ENCODE results near the gene BIRC2.

BIRC2 gene

GRCh38 chr11:102402548-102402947 is 55.5 kb downstream of the BIRC2 start:
- FAIRE-seq: no peak

GRCh38 chr11:102405501-102405900 is 58.5 kb downstream of the BIRC2 start:
- FAIRE-seq: no peak

DNA sequence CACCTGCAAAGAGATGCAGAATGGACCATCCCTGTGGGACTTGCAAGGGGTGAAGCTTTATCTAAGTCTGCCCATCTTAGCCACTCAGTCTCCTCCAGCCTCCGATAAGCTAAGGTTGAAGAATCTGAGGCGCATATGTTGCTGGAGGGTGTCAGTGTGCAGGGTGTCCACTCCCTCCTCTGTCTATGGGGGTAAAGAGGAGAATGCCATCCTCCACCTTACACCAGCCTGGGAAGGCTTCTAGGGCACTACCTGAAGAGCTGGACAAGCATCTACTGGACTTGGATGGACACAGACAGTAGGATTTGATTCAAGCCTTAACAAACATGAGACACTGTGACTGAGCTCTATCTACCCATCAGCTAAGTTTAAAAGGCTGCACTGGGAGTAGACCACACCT is 59.1 kb downstream of the BIRC2 start:
- FAIRE-seq: no peak

DNA sequence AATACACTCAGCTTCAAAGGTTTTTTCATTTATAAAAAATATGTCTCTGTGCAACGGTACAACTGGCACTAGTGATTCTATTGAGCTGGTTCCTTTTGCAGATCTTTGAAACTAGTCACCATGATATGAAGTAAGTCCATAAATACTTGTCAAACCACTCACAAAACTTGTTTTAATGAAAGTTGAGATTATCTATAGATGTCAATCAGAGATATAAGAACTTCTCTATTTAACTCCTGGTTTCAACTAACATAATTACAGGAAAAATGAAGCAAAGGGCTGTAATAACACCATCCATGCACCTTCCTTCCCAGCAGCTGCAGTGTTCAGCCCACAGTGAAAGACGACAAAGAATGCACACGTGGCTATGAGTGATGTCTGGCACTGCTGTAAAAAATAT is 60.9 kb downstream of the BIRC2 start:
- FAIRE-seq: no peak

- no peak for FAIRE-seq
Observed at GRCh38 chr11:102408339-102408738, 61.3 kb downstream of the BIRC2 start.

- FAIRE-seq: no peak
Observed at GRCh38 chr11:102410382-102410784, 63.4 kb downstream of the BIRC2 start.

- no peak for FAIRE-seq
Observed at GRCh38 chr11:102411142-102411541, 64.1 kb downstream of the BIRC2 start.

DNA sequence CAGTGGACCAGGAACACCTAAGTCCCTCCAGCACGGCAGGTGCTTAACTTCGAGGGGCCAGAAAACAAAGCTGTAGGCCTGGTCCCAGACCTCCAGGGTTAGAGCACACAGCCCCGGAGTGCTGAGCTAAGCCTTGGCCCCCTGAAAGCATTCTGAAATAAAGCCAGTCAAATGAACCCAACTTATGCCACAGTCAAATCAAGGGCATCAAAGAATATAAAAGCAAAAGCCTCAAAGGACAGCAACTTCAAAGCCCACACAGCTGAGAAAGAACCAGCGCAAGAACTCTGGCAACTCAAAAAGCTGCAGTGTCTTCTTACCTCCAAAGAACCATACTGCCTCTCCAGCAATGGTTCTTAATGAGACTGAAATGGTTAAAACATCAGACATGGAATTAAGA is 66.5 kb downstream of the BIRC2 start:
- FAIRE-seq: no peak

DNA sequence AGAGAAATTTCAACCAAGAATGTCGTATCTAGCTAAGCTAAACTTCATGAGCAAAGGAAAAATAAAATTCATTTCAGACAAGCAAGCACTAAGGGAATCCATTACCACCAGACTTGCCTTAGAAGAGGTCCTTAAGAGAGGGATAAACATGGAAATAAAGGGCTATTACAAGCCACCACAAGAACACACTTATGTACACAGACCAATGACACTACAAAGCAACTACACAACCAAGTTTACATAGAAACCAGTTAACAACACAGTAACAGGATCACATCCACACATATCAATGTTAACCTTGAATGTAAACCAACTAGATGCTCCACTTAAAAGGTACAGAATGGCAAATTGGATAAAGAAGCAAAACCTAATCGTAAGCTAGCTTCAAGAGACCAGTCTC is 67.5 kb downstream of the BIRC2 start:
- FAIRE-seq: no peak

DNA sequence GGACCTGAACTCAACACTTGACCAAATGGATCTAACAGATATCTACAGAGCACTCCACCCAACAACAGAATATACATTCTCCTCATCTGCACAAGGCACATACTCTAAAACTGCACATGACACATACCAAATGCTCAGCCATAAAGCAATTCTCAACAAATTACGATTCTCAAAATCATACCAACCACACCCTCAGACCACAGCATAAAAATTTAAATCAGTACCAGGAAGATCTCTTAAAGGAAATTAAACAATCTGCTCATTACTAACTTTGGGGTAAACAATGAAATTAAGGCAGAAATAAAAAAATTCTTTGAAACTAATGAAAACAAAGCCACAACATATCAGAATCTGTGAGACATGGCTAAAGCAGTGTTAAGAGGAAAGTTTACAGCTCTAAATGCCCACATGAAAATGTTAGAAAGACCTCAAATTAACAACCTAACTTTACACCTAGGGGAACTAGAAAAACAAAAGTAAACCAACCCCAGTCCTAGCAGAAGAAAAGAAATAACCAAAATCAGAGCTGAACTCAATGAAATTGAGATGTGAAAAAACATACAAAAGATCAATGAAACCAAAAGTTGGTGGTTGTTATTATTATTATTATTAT is 68.4 kb downstream of the BIRC2 start:
- no peak for FAIRE-seq

DNA sequence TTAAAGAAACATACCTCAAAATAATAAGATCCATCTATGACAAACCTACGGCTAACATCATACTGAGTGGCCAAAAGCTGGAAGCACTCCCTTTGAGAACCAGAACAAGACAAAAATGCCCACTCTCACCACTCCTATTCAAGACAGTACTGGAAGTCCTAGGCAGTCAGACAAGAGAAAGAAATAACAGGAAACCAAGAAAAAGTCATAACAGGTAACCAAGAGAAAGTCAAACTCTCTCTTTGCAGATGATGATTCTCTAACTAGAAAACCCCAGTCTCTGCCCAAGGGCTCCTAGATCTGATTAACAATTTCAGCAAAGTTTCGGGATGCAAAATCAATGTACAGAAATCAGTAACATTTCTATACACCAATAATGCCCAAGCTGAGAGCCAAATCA is 70.0 kb downstream of the BIRC2 start:
- FAIRE-seq: no peak

- FAIRE-seq: no peak
Observed at GRCh38 chr11:102419181-102419580, 72.2 kb downstream of the BIRC2 start.

GRCh38 chr11:102420547-102420946 is 73.5 kb downstream of the BIRC2 start:
- no peak for FAIRE-seq

GRCh38 chr11:102421261-102421660 is 74.2 kb downstream of the BIRC2 start:
- no peak for FAIRE-seq

DNA sequence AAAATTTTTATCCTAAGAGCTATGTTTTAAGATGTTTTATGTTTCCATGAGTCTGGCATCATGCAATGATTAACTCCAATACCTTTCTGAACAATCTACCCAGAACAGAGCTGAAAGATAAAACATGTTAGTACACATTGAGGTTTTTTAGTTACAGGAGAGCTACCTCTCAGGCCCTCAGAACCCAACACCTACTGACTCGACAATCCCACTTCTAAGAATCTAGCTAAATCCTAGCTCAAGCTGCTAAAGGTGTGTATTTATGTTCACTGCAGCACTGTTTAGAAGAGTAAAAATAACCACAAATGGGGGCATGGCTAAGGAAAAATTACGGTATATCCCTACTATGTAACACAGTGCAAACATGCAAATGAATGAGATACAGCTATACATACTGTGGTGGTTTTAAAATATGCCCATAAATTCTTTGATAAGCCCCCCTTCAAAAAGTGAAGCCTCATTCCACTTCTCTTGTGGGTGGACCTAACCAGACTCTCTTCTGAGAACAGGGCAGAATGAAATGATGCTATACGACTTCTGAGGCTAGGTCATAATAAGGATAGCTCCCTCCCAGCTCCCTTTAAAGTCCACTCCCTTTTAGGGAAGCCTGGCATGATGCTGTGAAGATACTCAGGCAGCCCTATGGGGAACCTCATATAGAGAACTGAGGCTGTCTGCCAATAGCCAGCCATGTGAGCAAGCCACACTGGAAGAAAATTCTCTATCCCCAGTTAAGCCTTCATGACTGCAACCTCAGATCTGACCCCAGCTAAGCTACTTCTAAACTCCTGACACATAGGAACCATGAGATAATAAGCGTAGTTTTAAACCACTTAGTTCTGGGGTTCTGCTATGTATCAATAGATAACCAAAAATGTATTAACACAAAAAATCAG is 76.1 kb downstream of the BIRC2 start:
- FAIRE-seq: no peak

GRCh38 chr11:102423936-102424335 is 76.9 kb downstream of the BIRC2 start:
- FAIRE-seq: no peak

GRCh38 chr11:102426000-102426399 is 79.0 kb downstream of the BIRC2 start:
- no peak for FAIRE-seq

DNA sequence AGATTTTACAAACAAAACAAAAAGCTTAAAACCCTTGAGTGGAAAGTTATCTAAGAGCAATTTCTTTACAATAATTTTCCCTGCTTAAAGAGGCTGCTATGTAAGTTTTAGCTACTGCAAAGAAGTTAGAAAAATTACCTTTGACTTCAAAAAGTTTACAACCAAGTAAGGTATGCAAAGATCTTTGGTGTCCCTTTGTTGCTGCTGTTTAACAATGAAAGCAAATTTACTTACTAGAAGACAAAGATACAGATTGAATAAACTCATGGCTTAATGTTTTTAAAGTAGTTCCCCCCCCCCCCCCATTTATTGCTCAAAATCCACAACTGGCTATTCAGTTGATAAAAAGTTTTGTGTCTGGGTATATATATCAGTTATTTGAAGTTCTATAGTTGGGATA is 79.6 kb downstream of the BIRC2 start:
- no peak for FAIRE-seq

DNA sequence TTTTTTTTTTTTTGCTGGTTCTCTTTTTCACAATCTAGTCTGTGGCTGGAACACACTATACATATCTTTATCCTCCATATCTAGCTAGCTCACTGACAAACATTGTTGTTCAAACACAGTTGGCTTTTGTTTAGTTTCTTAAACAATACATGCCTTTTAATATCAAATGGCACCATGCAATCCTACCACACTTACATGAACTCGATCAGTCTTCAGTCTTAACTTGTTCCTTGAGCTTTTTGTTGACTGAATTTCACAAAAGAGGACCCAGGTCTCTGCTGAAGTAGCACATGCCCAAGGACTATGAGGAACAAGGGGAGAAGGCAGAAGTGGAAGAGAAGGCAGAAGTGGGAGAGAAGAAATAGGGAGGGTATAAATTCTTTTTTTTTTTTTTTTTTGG is 80.1 kb downstream of the BIRC2 start:
- no peak for FAIRE-seq

Data from endometrium (tissue), 2 donors.